Lower leg skin (tissue), 4 donors: ENCODE results near the gene IFNL4. TPM values are rescaled to one million over a fixed set of nuclear protein-coding genes. Genes with fewer than 3 reads are reported as not detected.
A peak's percentile ranks its signal among the peaks of the same experiment; 100 is the strongest.

Experiments used
- DNase-seq, 2 donors: peaks; one replicate each; pipeline ENCODE4 v3.0.0-alpha.2; 2019; ENCODE audit warnings: low spot score in 2 of 2
- H3K4me3 ChIP-seq: fragments of 200-600 bp; sonication (generic); 2 replicates; pipeline ENCODE4 v1.5.1; 2017; ENCODE audit warnings: mild to moderate bottlenecking, low read depth; ENCODE audit not compliant: poor library complexity, severe bottlenecking
- CTCF ChIP-seq, 3 donors: fragments of 450-650 bp; IDR thresholded peaks; one replicate each; pipeline ENCODE4 v1.5.1; 2016; ENCODE audit warnings: antibody characterized with exemption in 3 of 3, mild to moderate bottlenecking in 3 of 3, moderate library complexity in 2 of 3
- POLR2A ChIP-seq, 2 donors: fragments of 450-650 bp; IDR thresholded peaks; one replicate each; pipeline ENCODE4 v1.6.1; 2016 to 2017; ENCODE audit warnings: antibody characterized with exemption in 2 of 2, mild to moderate bottlenecking in 1 of 2, moderate library complexity in 1 of 2
- WGBS, 2 donors: methylation state at CpG; one replicate each; pipeline ENCODE4 v1.1.5; 2018; 5-methylcytosine and 5-hydroxymethylcytosine counted together
- intact Hi-C: fragments of 100-400 bp; cut with DNase I; formaldehyde crosslinking; loops from one replicate; pipeline ENCODE4 v1.15.0; 2023; ENCODE audit warnings: low total_unique reads
- total RNA-seq, 4 donors: library from RNA; depleted of rRNA; stranded (reverse); fragments of >200 nt; gene quantifications; one replicate each; pipeline ENCODE4 v1.1.0, GENCODE V29; 2016

The IFNL4 gene
- total RNA-seq, 4 donors from 2014 or later: not detected

- WGBS, 2 donors: 15 to 31% methylated on average over 6 to 13 of the region's 17 CpGs
- intact Hi-C loops: no loop called here
- no peak overlapping the region for H3K4me3 ChIP-seq
- DNase-seq: peak in 1 of 2 donors; percentile 76
- TF ChIP-seq POLR2A (IDR thresholded peaks at IDR 0.05) (no peak), CTCF (IDR thresholded peaks at IDR 0.05) (no peak)
Observed at GRCh38 chr19:39263912-39264305, 15.3 kb upstream of the IFNL4 start.

GRCh38 chr19:39262496-39262895 lies 13.8 kb upstream of the IFNL4 start:
- DNase-seq: peak in 1 of 2 donors; percentile 31

DNA sequence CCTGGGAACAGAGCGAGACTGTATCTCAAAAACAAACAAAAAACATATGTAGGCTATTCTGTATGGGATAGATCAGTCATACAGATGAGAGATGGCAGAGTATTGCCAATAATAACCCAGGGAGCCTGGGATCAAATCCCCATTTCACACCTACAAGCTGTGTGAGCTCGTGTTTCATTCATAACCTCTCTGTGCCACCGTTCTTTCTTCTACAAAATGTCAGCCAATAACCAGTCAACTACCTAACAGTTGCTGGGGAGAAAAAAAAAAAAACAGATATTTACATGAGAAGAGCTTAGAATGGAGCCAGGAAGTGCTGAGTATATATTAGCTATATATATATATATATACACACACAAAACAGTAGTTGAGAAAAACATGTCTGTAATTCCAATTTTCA lies 13.0 kb upstream of the IFNL4 start:
- no peak for DNase-seq
- no peak for TF ChIP-seq POLR2A (IDR thresholded peaks at IDR 0.05)
- TF ChIP-seq CTCF (IDR thresholded peaks at IDR 0.05): no peak
- WGBS, 2 donors: 80 to 82% methylated on average over 3 of the region's 3 CpGs
- H3K4me3 ChIP-seq: no peak overlapping the region
- intact Hi-C loops: no loop called here

More at GRCh38 chr19:39262496-39262895, 13.8 kb upstream of the IFNL4 start:
- TF ChIP-seq CTCF (IDR thresholded peaks at IDR 0.05): no peak
- TF ChIP-seq POLR2A (IDR thresholded peaks at IDR 0.05): no peak
- 52 to 53% methylated on average over 4 of the region's 4 CpGs for WGBS, 2 donors
- H3K4me3 ChIP-seq: no peak overlapping the region
- intact Hi-C loops: no loop called here

DNA sequence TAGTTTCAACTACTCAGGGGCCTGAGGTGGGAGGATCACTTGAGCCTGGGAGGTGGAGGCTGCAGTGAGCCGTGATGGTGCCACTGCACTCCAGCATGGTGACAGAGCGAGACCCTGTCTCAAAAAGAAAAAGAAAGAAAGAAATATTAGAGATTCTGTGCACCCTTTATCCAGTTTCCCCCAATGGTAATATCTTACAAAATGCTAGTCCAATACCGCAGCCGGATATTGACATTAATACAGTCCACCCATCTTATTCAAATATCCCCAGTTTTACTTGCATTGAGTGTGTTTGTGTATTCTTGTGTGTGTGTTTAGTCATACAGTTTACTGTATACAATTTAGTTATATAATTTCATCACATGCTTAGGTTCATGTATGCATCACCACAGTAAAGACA lies 8.6 kb upstream of the IFNL4 start:
- WGBS, 2 donors: 96% methylated on average over 4 of the region's 4 CpGs
- no peak overlapping the region for H3K4me3 ChIP-seq
- intact Hi-C loops: no loop called here
- DNase-seq: no peak
- no peak for TF ChIP-seq CTCF (IDR thresholded peaks at IDR 0.05)
- TF ChIP-seq POLR2A (IDR thresholded peaks at IDR 0.05): no peak

DNA sequence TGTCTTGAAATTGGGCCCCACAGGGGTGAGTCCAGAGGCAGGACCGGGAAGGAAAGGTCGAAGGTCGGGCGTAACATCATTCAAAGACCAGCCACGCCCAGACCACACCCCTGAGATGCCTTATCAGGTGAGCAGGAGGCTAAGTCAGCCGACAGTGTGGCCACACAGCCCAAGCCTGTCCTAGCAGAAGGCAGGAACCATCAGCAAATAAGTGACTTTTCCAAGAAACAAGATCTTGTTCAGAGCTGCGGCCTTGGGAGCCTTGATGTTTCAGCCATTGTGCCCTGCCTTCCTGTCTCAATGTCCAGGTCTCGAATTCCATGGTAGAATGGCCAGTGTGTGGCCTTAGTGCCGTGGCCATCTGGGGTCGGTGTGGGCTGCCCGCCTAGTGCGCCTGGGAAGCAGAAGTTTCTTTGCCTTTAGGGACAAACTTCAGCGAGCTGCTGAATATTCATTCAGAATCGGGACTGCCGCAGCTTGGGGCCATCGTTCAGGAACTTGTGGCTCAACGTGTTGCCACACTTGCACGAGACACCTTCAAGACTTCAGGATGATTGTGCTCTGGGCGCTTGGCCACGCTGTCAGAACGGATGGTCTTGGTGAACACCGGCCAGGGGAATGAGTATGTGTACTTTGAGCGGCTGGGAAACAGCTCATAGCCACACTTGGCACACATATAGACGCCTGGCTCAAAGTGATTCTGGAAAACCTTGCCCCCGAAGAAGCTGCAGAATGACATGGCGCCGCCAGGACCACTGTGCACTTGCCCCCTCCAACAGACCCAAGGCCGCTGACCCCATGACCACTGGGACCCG lies 6.1 kb upstream of the IFNL4 start:
- intact Hi-C loops: no loop called here
- WGBS, 2 donors: 78 to 80% methylated on average over 26 to 29 of the region's 29 CpGs
- no peak for TF ChIP-seq CTCF (IDR thresholded peaks at IDR 0.05)
- no peak for TF ChIP-seq POLR2A (IDR thresholded peaks at IDR 0.05)
- no peak for DNase-seq
- H3K4me3 ChIP-seq: no peak overlapping the region
